ENCODE data around the gene MTA3.

GRCh38 chr2:42752816-42753813 is 184.7 kb downstream of the MTA3 start:
- TF ChIP-seq POLR2AphosphoS5 (IDR thresholded peaks at IDR 0.05; ENCODE audit: low read depth, low read length) (no peak), TAF1 (IDR thresholded peaks at IDR 0.05; ENCODE audit: borderline replicate concordance, low read depth, low read length) (no peak)
